Retinal pigment epithelial cell (primary cell): ENCODE data around the gene VMAC.

Experiments used
- DNase-seq: peaks from one replicate; pipeline ENCODE4 v3.0.0-alpha.2; 2010; ENCODE audit warnings: low read depth
- H3K4me3 ChIP-seq: 2 replicates; pipeline ENCODE4 v1.5.1; 2011; ENCODE audit warnings: mild to moderate bottlenecking, low read length, control low read depth, moderate library complexity
- CTCF ChIP-seq: conservative IDR thresholded peaks from 2 replicates; pipeline ENCODE4 v1.5.1; 2011; ENCODE audit warnings: low read depth, low read length, control low read depth, inconsistent platforms

VMAC gene

GRCh38 chr19:5949792-5950305 is 45.2 kb downstream of the VMAC start:
- no peak overlapping the region for H3K4me3 ChIP-seq
- no peak for TF ChIP-seq CTCF
- DNase-seq, result no peak

GRCh38 chr19:5950741-5951140 is 46.1 kb downstream of the VMAC start:
- H3K4me3 ChIP-seq, result no peak overlapping the region
- no peak for TF ChIP-seq CTCF
- DNase-seq, result no peak

- DNase-seq, result no peak
- no peak overlapping the region for H3K4me3 ChIP-seq
- TF ChIP-seq CTCF, result no peak
Observed at GRCh38 chr19:5951338-5951861, 46.7 kb downstream of the VMAC start.

- no peak overlapping the region for H3K4me3 ChIP-seq
- no peak for TF ChIP-seq CTCF
- DNase-seq, result no peak
Observed at GRCh38 chr19:5952193-5953029, 47.7 kb downstream of the VMAC start.

- no peak for TF ChIP-seq CTCF
- H3K4me3 ChIP-seq, result no peak overlapping the region
- no peak for DNase-seq
Observed at GRCh38 chr19:5953030-5953589, 48.4 kb downstream of the VMAC start.

- TF ChIP-seq CTCF, result no peak
- H3K4me3 ChIP-seq, result no peak overlapping the region
- no peak for DNase-seq
Observed at GRCh38 chr19:5953680-5954213, 49.1 kb downstream of the VMAC start.

- TF ChIP-seq CTCF, result no peak
- DNase-seq, result no peak
- H3K4me3 ChIP-seq, result no peak overlapping the region
Observed at GRCh38 chr19:5954293-5954692, 49.6 kb downstream of the VMAC start.
